GM18505 (cell line): Measurements from ENCODE around the gene CAAP1.
"Not testable (repeated sequence)": the region's sequence is repeated elsewhere in the genome, so short reads cannot be mapped to it uniquely, and the experiment has no call there.

ENCODE experiments used
- ATAC-seq: cut with Tn5 transposase; IDR thresholded peaks from one replicate; pipeline ENCODE4 v1.9.1; 2021; ENCODE audit not compliant: unreplicated experiment
- POLR2A ChIP-seq: IDR thresholded peaks from 4 replicates; pipeline ENCODE4 v1.6.1; 2011; ENCODE audit warnings: borderline replicate concordance; ENCODE audit not compliant: insufficient read depth, insufficient read length; ENCODE audit errors: extremely low read depth

CAAP1 gene

DNA sequence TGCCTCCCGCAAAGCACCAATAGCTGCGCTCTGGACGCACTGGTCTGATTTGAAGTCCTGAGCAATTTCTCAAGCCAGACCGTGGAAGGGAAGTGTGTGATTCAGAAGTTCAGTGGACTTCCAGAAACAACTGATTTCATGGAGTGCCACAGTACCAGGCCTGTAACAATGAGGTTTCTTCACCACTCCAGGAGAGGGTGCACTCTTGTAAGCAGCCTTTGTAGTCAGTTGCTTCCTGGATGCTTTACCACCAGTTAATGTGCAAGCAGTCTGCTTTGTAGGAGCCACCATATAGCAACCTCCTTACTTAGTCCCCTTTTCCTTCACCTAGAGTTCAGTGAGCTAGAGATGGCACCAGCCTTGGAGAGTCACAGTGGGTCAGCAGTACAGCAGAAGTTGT lies 12.3 kb downstream of the CAAP1 start:
- TF ChIP-seq POLR2A, result no peak
- ATAC-seq, result no peak

DNA sequence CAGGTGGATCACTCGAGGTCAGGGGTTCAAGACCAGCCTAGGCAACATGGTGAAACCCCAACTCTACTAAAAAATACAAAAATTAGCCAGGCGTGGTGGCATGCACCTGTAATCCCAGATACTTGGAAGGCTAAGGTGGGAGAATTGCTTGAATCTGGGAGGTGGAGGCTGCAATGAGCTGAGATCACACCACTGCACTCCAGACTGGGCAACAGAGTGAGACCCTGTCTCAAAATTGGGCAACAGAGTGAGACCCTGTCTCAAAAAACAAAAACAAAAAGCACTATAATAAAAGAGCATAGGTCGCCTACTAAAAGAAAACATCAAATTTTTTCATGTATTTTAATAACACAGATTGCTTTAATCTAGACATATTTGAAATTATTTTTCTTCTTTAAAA lies 17.4 kb downstream of the CAAP1 start:
- ATAC-seq, result not testable (repeated sequence)

DNA sequence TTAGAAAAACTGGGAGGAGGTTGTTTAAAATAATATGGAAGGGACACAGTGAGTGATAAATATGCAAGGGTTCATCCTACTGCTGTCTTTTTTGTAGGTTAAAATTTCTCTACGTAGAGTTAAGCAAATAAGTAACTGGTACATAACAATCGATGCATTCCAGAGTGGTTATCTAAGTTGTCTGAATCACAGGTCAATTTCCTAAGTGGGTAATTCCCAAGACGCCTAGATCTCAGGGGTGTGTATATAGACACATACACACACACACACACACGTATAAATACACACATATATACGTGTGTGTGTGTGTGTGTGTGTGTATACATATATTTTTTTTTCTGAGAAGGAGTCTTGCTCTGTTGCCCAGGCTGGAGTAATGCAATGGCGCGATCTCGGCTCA lies 22.3 kb downstream of the CAAP1 start:
- ATAC-seq, result no peak
- TF ChIP-seq POLR2A, result no peak

DNA sequence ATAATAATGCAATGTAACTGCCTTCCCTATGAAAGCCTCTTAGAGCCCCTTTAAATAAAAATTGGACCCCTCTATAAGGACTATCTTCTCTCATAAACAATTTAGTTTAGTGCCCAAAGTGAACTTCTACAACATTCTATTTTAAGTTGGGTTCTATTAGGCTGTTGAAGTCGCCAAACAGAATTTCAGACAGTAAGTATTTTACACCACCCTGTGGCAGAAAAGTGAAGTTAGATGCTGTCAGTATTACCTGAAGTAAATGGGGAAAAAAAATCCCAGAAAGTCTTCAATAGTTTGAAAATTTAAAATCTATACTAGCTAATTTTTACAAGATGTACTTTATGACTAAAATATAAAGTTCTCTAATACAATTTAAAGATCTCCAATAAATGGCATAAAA lies 29.5 kb downstream of the CAAP1 start:
- ATAC-seq, result no peak

DNA sequence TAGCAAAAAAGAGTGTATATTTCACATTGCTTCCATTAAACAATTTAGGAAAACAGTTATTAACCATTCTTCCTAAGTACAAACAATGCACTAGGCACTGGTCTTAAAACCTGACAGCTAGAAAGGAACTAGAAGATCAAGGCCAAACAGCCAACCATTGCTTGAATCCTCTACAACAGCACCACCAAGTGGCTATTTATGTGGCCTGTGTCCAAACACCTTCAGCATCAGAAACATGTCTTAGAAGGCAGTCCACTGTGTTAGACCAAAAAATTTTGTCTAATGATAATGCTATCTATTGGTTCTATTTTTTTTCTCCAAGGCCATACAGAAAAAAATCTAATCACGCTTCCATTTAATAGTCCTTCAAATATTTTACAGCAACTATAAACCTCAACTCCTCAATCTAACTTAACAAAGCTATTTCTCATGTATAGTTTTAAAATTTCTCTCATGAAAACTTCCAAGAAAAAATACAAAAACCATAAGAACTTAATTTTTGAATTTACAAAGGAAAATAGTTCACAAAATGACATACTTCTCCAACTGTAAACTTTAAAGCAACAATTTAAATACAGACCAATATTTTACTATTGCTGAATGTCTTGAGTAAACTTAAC lies 36.1 kb downstream of the CAAP1 start:
- no peak for TF ChIP-seq POLR2A
- peak; percentile 86 for ATAC-seq

More for the DNA sequence above, 29.5 kb downstream of the CAAP1 start:
- TF ChIP-seq POLR2A, result no peak

DNA sequence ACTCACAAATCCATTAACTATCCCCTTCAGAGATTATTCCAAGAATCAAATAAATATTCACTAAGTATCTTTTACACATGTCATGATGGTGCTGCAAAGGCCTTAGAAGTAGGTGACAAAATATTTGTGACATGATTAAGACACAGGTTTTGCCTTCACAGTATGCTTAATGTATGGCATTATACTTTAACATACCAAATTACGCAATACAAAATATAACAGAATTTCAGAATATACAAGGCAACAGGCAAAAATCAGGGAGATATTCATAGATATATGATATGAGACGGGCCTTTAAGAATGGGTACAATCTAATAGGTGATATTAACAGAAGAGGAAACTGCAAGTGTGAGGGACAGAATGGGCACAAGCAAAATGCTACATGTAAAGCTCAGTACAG lies 41.6 kb downstream of the CAAP1 start:
- no peak for ATAC-seq
- TF ChIP-seq POLR2A, result no peak

GRCh38 chr9:26833792-26834191 lies 58.8 kb downstream of the CAAP1 start:
- no peak for ATAC-seq
- TF ChIP-seq POLR2A, result no peak

- not testable (repeated sequence) for ATAC-seq
These were observed 64.1 kb downstream of the CAAP1 start for GRCh38 chr9:26828391-26828955.

GRCh38 chr9:26814799-26815198 lies 77.8 kb downstream of the CAAP1 start:
- ATAC-seq, result no peak
- TF ChIP-seq POLR2A, result no peak

GRCh38 chr9:26813247-26813646 lies 79.4 kb downstream of the CAAP1 start:
- no peak for TF ChIP-seq POLR2A
- ATAC-seq, result peak; percentile 63

- ATAC-seq, result no peak
- TF ChIP-seq POLR2A, result no peak
These were observed 80.4 kb downstream of the CAAP1 start for GRCh38 chr9:26812217-26812616.

- ATAC-seq, result no peak
These were observed 81.5 kb downstream of the CAAP1 start for GRCh38 chr9:26811106-26811505.

GRCh38 chr9:26809795-26810194 lies 82.8 kb downstream of the CAAP1 start:
- TF ChIP-seq POLR2A, result no peak
- no peak for ATAC-seq

More at GRCh38 chr9:26811106-26811505, 81.5 kb downstream of the CAAP1 start:
- TF ChIP-seq POLR2A, result no peak

DNA sequence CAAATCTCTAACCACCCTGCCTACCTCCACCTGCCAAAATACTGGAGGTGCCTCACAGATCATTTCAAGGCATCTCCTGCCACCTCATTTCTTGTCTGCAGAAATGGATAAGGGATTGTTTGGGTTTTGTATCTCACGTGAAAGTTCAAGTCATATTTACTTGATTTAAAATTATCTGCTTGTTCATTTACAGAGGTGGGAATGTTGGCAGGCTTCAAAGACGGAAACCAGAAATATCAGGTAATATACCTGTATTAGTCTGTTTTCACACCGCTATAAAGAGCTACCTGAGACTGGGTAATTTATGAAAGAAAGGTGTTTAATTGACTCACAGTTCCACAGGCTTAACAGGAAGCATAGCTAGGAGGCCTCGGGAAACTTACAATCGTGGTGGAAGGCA lies 85.4 kb downstream of the CAAP1 start:
- ATAC-seq, result no peak
- TF ChIP-seq POLR2A, result no peak

- TF ChIP-seq POLR2A, result no peak
- ATAC-seq, result no peak
These were observed 89.7 kb downstream of the CAAP1 start for GRCh38 chr9:26802921-26803320.
